Activated CD4-positive, alpha-beta memory T cell treated with anti-CD3 and anti-CD28 coated beads, Interleukin-2, amount 10 ng/mL, durations not matched to agents 7 days and 5 days (primary cell): Measurements from ENCODE around the gene EEF1A2. TPM values are rescaled to one million over a fixed set of nuclear protein-coding genes. Genes with fewer than 3 reads are reported as not detected.

Experiments
- CTCF ChIA-PET: fragments of 350-600 bp; sonication (Branson Sonifier 250); formaldehyde crosslinking; loops from one replicate; lab custom pipeline; 2021; ENCODE audit warnings: antibody characterized with exemption, inconsistent platforms; lab: Charles Lee
- POLR2A ChIA-PET: fragments of 350-600 bp; sonication (Branson Sonifier 250); formaldehyde crosslinking; loops from one replicate; lab custom pipeline; 2021; ENCODE audit warnings: antibody characterized with exemption; lab: Charles Lee
- DNase-seq: peaks from one replicate; pipeline ENCODE4 v3.0.0-alpha.2; 2020
- H3K27ac Mint-ChIP-seq: one replicate; pipeline ENCODE4 v1.8.0; 2021; ENCODE audit warnings: mild to moderate bottlenecking, mixed read lengths
- H3K27me3 Mint-ChIP-seq: one replicate; pipeline ENCODE4 v1.8.0; 2021; ENCODE audit warnings: mixed read lengths
- H3K36me3 Mint-ChIP-seq: one replicate; pipeline ENCODE4 v1.8.0; 2021; ENCODE audit warnings: low read depth, mixed read lengths
- H3K4me1 Mint-ChIP-seq: one replicate; pipeline ENCODE4 v1.8.0; 2021; ENCODE audit warnings: mixed read lengths
- H3K4me3 Mint-ChIP-seq: one replicate; pipeline ENCODE4 v1.8.0; 2021; ENCODE audit warnings: mild to moderate bottlenecking, mixed read lengths
- H3K9me3 Mint-ChIP-seq: one replicate; pipeline ENCODE4 v1.8.0; 2021; ENCODE audit warnings: mixed read lengths
- total RNA-seq, 2 experiments: library from RNA; stranded (reverse); gene quantifications; one replicate each; pipeline ENCODE4 v1.2.3, GENCODE V29; 2021

Gene EEF1A2
- total RNA-seq, 2 experiments from 2014 or later: 2.0 to 2.6 TPM

GRCh38 chr20:63472862-63473390 lies 26.0 kb downstream of the EEF1A2 start:
- Mint-ChIP-seq H3K27ac (no peak overlapping the region), H3K27me3 (peaks cover 38% of the 10 kb centered on the region), H3K4me1 (no peaks in the 10 kb centered on the region), H3K36me3 (no peaks in the 10 kb centered on the region), H3K9me3 (no peaks in the 10 kb centered on the region), H3K4me3 (no peak overlapping the region)
- no peak for DNase-seq
- ChIA-PET CTCF (no interaction called here), POLR2A (no interaction called here)

GRCh38 chr20:63471981-63472831 lies 26.7 kb downstream of the EEF1A2 start, which contains the start of gene KCNQ2:
Gene KCNQ2 (minus strand): TSS chr20:63472655. CDS start chr20:63472463, 192 bp downstream.
- H3K4me1 Mint-ChIP-seq: no peaks in the 10 kb centered on the region
- H3K27ac Mint-ChIP-seq: no peak within 1 kb of the TSS
- H3K36me3 Mint-ChIP-seq: no peaks in the 10 kb centered on the region
- ChIA-PET CTCF (no interaction called here), POLR2A (no interaction called here)
- no peak within 1 kb of the TSS for H3K4me3 Mint-ChIP-seq
- peaks cover 38% of the 10 kb centered on the region for H3K27me3 Mint-ChIP-seq
- no peak for DNase-seq
- no peaks in the 10 kb centered on the region for H3K9me3 Mint-ChIP-seq

GRCh38 chr20:63471717-63471980 lies 27.2 kb downstream of the EEF1A2 start:
- Mint-ChIP-seq H3K9me3 (no peaks in the 10 kb centered on the region), H3K27ac (no peak overlapping the region), H3K4me3 (no peak overlapping the region), H3K4me1 (no peaks in the 10 kb centered on the region), H3K36me3 (no peaks in the 10 kb centered on the region), H3K27me3 (peaks cover 36% of the 10 kb centered on the region)
- ChIA-PET POLR2A (no interaction called here), CTCF (no interaction called here)
- no peak for DNase-seq

GRCh38 chr20:63471002-63471716 lies 27.7 kb downstream of the EEF1A2 start:
- no peaks in the 10 kb centered on the region for H3K36me3 Mint-ChIP-seq
- H3K27ac Mint-ChIP-seq: no peak overlapping the region
- peaks cover 36% of the 10 kb centered on the region for H3K27me3 Mint-ChIP-seq
- ChIA-PET CTCF (no interaction called here), POLR2A (interaction anchor here (0.9 kb wide), 1 partner anchor 30 kb away, joined by 3 read pairs; no protein-coding TSS in a partner anchor)
- no peak overlapping the region for H3K4me3 Mint-ChIP-seq
- no peaks in the 10 kb centered on the region for H3K4me1 Mint-ChIP-seq
- H3K9me3 Mint-ChIP-seq: no peaks in the 10 kb centered on the region
- DNase-seq: no peak

GRCh38 chr20:63470410-63470809 lies 28.5 kb downstream of the EEF1A2 start:
- ChIA-PET CTCF (no interaction called here), POLR2A (interaction anchor here (0.9 kb wide), 1 partner anchor 29 kb away, joined by 3 read pairs; no protein-coding TSS in a partner anchor)
- no peaks in the 10 kb centered on the region for H3K4me1 Mint-ChIP-seq
- H3K9me3 Mint-ChIP-seq: no peaks in the 10 kb centered on the region
- no peak overlapping the region for H3K4me3 Mint-ChIP-seq
- no peaks in the 10 kb centered on the region for H3K36me3 Mint-ChIP-seq
- peaks cover 32% of the 10 kb centered on the region for H3K27me3 Mint-ChIP-seq
- no peak for DNase-seq
- H3K27ac Mint-ChIP-seq: no peak overlapping the region

GRCh38 chr20:63469713-63470101 lies 29.2 kb downstream of the EEF1A2 start:
- no peaks in the 10 kb centered on the region for H3K9me3 Mint-ChIP-seq
- H3K27ac Mint-ChIP-seq: no peak overlapping the region
- peaks cover 25% of the 10 kb centered on the region for H3K27me3 Mint-ChIP-seq
- H3K36me3 Mint-ChIP-seq: no peaks in the 10 kb centered on the region
- ChIA-PET POLR2A (no interaction called here), CTCF (no interaction called here)
- H3K4me1 Mint-ChIP-seq: no peaks in the 10 kb centered on the region
- H3K4me3 Mint-ChIP-seq: no peak overlapping the region
- no peak for DNase-seq

- ChIA-PET POLR2A (no interaction called here), CTCF (no interaction called here)
- Mint-ChIP-seq H3K27ac (no peak overlapping the region), H3K4me1 (no peaks in the 10 kb centered on the region), H3K4me3 (no peak overlapping the region), H3K36me3 (no peaks in the 10 kb centered on the region), H3K27me3 (peaks cover 19% of the 10 kb centered on the region), H3K9me3 (no peaks in the 10 kb centered on the region)
- DNase-seq: no peak
These were observed 29.7 kb downstream of the EEF1A2 start for GRCh38 chr20:63469019-63469712.

- ChIA-PET POLR2A (no interaction called here), CTCF (no interaction called here)
- DNase-seq: no peak
- Mint-ChIP-seq H3K36me3 (no peaks in the 10 kb centered on the region), H3K27me3 (peaks cover 13% of the 10 kb centered on the region), H3K4me3 (no peak overlapping the region), H3K4me1 (no peaks in the 10 kb centered on the region), H3K9me3 (no peaks in the 10 kb centered on the region), H3K27ac (no peak overlapping the region)
These were observed 30.5 kb downstream of the EEF1A2 start for GRCh38 chr20:63468421-63468820.

- ChIA-PET CTCF (no interaction called here), POLR2A (no interaction called here)
- Mint-ChIP-seq H3K36me3 (no peaks in the 10 kb centered on the region), H3K27ac (no peak overlapping the region), H3K27me3 (peaks cover 8% of the 10 kb centered on the region), H3K4me3 (no peak overlapping the region), H3K4me1 (no peaks in the 10 kb centered on the region), H3K9me3 (no peaks in the 10 kb centered on the region)
- no peak for DNase-seq
These were observed 31.4 kb downstream of the EEF1A2 start for GRCh38 chr20:63467294-63468083.

- no peaks in the 10 kb centered on the region for H3K36me3 Mint-ChIP-seq
- POLR2A ChIA-PET: no interaction called here
- H3K4me1 Mint-ChIP-seq: no peaks in the 10 kb centered on the region
- no peaks in the 10 kb centered on the region for H3K9me3 Mint-ChIP-seq
- no peak for DNase-seq
- CTCF ChIA-PET: no interaction called here
- H3K27me3 Mint-ChIP-seq: peaks cover 8% of the 10 kb centered on the region
- no peak overlapping the region for H3K27ac Mint-ChIP-seq
- no peak overlapping the region for H3K4me3 Mint-ChIP-seq
These were observed 32.0 kb downstream of the EEF1A2 start for GRCh38 chr20:63466861-63467260.

- no peak overlapping the region for H3K4me3 Mint-ChIP-seq
- POLR2A ChIA-PET: no interaction called here
- CTCF ChIA-PET: no interaction called here
These were observed 32.5 kb downstream of the EEF1A2 start for GRCh38 chr20:63466250-63466825.

More at GRCh38 chr20:63466250-63466825, 32.5 kb downstream of the EEF1A2 start:
- Mint-ChIP-seq H3K9me3 (no peaks in the 10 kb centered on the region), H3K27me3 (peaks cover 8% of the 10 kb centered on the region), H3K36me3 (no peaks in the 10 kb centered on the region), H3K4me1 (no peaks in the 10 kb centered on the region), H3K27ac (no peak overlapping the region)
- DNase-seq: no peak
